Fibroblast of pulmonary artery (primary cell): ENCODE measurements around the gene CUL4A.

Experiments used
- DNase-seq: peaks from one replicate; pipeline ENCODE4 v3.0.0-alpha.2; 2010; ENCODE audit warnings: low read depth
- H3K4me3 ChIP-seq: replicated peaks from 2 replicates; pipeline ENCODE4 v1.5.1; 2011; ENCODE audit warnings: low read depth, mild to moderate bottlenecking, control low read depth, low read length, moderate library complexity
- TF ChIP-seq, protein P1 (sequence below): IDR thresholded peaks from 2 replicates; pipeline ENCODE4 v1.5.1; 2011; ENCODE audit warnings: mild to moderate bottlenecking, control low read depth, low read length, inconsistent platforms; ENCODE audit errors: missing control alignments

CUL4A gene

DNA sequence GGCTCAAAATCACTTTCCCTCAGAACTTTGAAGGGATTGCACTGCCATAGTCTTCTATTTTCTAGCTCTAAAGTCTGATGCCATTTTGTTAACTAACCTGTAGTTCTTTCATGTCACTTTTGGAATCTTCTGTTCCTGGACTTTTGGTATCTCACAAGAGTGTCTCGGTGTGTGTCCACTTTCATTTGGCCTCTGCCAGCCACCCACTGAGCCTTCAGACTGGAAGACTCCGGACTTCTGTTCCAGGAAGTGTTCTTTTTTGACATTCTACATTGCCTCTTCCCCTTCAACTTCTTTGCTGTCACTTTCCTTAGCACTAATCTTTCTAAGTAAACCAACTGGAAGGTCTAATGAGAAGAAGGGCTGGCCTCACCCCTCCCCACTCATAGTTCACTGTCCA lies 62.6 kb downstream of the CUL4A start:
- H3K4me3 ChIP-seq, result no peak overlapping the region
- TF ChIP-seq, protein P1, sequence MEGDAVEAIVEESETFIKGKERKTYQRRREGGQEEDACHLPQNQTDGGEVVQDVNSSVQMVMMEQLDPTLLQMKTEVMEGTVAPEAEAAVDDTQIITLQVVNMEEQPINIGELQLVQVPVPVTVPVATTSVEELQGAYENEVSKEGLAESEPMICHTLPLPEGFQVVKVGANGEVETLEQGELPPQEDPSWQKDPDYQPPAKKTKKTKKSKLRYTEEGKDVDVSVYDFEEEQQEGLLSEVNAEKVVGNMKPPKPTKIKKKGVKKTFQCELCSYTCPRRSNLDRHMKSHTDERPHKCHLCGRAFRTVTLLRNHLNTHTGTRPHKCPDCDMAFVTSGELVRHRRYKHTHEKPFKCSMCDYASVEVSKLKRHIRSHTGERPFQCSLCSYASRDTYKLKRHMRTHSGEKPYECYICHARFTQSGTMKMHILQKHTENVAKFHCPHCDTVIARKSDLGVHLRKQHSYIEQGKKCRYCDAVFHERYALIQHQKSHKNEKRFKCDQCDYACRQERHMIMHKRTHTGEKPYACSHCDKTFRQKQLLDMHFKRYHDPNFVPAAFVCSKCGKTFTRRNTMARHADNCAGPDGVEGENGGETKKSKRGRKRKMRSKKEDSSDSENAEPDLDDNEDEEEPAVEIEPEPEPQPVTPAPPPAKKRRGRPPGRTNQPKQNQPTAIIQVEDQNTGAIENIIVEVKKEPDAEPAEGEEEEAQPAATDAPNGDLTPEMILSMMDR, result no peak
- no peak for DNase-seq

DNA sequence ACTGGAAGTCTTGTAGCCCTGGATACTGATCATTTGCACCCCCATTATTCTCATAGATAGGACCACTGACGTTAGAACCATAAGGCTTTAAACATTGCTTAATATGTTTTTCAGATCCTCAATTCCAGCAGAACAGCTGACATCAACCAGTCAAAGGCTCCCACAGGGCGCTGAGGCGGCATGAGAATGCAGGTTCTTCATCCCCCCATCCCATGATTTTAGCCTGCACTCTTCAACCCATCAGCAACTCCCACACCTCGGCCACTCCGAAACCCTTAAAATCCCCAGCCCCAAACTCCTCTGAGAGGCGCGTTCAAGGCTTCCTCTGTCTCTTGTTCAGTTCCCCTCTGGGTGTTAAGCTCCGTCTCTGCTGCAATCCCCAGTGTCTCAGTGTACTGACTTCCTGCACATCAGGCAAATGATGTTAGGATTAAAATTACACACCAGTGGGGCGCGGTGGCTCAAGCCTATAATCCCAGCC lies 63.3 kb downstream of the CUL4A start:
- TF ChIP-seq, protein P1, result no peak
- no peak for DNase-seq
- H3K4me3 ChIP-seq, result no peak overlapping the region

DNA sequence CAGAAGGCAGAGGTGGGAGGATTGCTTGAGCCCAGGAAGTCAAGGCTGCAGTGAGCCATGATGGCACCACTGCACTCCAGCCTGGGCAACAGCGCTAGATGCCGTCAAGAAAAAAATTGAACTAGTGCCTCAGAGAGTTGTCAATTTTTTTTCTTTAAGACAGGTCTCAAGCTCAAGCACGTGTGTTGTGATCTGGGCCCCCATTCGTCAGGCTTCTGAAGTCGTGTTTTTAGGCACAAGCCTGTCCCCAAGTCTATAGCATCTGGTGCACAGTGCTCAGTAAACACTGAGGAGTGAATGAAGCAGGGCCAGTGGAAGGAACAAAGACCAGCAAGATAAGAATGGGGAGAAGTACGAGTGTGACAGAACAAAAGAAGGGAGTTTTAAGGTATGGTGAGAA lies 63.9 kb downstream of the CUL4A start:
- no peak overlapping the region for H3K4me3 ChIP-seq
- TF ChIP-seq, protein P1, result no peak
- DNase-seq, result no peak

DNA sequence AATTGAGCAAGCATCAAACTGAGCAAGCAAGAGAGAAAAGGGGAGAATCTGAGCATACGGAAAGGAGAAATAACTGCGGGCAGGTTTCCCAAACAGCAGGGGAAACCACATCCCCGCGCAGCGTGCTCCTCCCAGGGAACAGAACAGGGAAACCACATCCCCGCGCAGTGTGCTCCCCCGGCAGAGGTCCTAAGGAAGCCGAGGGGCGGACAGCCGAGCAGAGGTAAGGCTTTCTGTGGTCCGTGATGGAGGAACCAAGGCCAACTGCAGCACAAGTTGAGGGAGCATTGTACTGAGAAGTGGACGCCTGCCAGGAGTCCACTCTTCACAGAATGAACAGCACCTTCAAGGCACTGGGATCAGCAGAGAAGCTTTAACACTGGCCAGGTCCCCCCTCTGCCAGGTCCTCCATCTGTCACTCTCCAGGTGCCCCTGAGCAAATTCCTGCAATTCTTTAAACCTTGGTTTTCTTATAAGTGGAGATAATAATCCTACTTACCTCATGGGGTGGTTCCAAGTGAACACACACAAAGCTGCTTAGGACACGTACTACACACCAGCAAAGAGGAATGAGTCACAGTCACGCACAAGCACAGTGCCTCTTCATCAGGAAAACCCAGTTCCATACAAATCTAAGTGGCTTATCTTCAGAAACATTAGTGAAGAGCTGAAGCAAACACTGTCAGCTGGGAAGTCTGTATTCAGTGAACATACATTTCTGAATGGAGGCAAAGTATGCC lies 64.6 kb downstream of the CUL4A start:
- no peak overlapping the region for H3K4me3 ChIP-seq

DNA sequence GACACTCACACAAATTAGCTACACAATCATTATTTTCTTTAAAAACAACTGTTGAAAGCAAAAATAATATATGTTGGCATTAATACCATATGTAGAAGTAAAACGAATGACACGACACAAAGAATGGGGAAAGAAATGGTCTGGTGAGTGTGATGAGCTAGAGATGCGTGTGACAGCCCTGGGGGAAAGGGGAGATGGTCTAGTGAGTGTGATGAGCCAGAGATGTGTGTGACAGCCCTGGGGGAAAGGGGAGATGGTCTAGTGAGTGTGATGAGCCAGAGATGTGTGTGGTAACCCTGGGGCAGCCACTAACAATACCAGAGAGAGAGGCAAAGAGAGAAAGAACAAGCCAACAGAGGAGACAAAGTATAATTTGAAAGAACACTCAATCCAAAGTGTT lies 65.3 kb downstream of the CUL4A start:
- TF ChIP-seq, protein P1, result no peak
- DNase-seq, result no peak
- no peak overlapping the region for H3K4me3 ChIP-seq

More for the DNA sequence above, 64.6 kb downstream of the CUL4A start:
- TF ChIP-seq, protein P1, result no peak
- peak; percentile 66 for DNase-seq

DNA sequence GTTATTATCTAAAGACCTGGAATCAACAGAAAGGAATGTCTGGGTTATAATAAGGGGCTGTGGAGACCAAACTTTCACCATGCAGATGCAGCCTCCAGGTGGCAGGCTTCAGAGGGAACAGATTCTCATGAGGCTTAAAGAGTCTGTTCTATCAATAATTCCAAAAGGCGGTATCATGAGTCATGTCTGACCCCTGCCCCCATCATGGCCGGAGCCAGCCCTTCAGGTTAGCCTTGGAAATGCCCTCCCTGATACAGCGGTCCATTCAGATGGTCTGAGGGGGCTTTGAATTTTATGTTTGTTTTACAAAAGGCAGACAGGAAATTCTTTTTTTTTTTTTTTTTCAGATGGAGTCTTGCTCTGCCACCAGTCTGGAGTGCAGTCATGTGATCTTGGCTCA lies 66.0 kb downstream of the CUL4A start:
- peak; percentile 65 for DNase-seq
- TF ChIP-seq, protein P1, result peak; percentile 56
- H3K4me3 ChIP-seq, result no peak overlapping the region

DNA sequence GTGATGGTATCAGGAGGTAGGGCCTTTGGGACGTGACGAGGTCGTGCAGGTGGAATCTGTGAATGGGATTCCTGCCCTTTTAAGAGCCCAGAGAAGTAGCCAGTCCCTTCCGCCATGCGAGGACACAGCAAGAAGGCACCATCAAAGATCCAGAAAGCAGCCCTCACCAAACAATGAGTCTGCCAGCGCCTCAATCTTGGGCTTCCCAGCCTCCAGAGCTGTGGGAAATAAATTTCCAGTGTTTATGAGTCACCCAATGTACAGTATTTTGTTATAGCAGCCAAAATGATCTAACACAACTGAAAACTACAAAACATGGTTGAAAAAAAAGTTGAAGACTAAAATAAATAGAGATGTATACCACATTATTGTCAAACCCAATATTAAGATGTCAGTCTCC lies 70.7 kb downstream of the CUL4A start:
- no peak for DNase-seq
- TF ChIP-seq, protein P1, result no peak
- no peak overlapping the region for H3K4me3 ChIP-seq
